ENCODE data around the gene TCOF1. TPM values are rescaled to one million over a fixed set of nuclear protein-coding genes. Genes with fewer than 3 reads are reported as not detected.
A peak's percentile ranks its signal among the peaks of the same experiment; 100 is the strongest.

Gene TCOF1
- total RNA-seq, 2 donors from 2014 or later: 28.9 to 58.3 TPM

- TF ChIP-seq POLR2A (IDR thresholded peaks at IDR 0.05): no peak
- TF ChIP-seq POLR2AphosphoS5 (IDR thresholded peaks at IDR 0.05): no peak
- TF ChIP-seq, protein P1, sequence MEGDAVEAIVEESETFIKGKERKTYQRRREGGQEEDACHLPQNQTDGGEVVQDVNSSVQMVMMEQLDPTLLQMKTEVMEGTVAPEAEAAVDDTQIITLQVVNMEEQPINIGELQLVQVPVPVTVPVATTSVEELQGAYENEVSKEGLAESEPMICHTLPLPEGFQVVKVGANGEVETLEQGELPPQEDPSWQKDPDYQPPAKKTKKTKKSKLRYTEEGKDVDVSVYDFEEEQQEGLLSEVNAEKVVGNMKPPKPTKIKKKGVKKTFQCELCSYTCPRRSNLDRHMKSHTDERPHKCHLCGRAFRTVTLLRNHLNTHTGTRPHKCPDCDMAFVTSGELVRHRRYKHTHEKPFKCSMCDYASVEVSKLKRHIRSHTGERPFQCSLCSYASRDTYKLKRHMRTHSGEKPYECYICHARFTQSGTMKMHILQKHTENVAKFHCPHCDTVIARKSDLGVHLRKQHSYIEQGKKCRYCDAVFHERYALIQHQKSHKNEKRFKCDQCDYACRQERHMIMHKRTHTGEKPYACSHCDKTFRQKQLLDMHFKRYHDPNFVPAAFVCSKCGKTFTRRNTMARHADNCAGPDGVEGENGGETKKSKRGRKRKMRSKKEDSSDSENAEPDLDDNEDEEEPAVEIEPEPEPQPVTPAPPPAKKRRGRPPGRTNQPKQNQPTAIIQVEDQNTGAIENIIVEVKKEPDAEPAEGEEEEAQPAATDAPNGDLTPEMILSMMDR (IDR thresholded peaks at IDR 0.05): no peak
- no peaks in the 10 kb centered on the region for H3K4me1 ChIP-seq (replicated peaks)
- intact Hi-C loops (cut with DNase I): no loop called here
- peak overlapping the region in 1 of 2 donors; percentile 95 for H3K27ac ChIP-seq
- DNase-seq (ENCODE audit: low spot score): no peak
- no peaks in the 10 kb centered on the region for H3K9me3 ChIP-seq
- WGBS: 18% methylated on average over 4 of the region's 4 CpGs
- peak overlapping the region; percentile 49 to 71 for H3K4me3 ChIP-seq
- H3K27me3 ChIP-seq (replicated peaks; ENCODE audit: insufficient read depth): no peaks in the 10 kb centered on the region
- peaks cover 31 to 36% of the 10 kb centered on the region in 2 donors for H3K36me3 ChIP-seq
Observed at GRCh38 chr5:150448334-150448733, 90.8 kb downstream of the TCOF1 start.

DNA sequence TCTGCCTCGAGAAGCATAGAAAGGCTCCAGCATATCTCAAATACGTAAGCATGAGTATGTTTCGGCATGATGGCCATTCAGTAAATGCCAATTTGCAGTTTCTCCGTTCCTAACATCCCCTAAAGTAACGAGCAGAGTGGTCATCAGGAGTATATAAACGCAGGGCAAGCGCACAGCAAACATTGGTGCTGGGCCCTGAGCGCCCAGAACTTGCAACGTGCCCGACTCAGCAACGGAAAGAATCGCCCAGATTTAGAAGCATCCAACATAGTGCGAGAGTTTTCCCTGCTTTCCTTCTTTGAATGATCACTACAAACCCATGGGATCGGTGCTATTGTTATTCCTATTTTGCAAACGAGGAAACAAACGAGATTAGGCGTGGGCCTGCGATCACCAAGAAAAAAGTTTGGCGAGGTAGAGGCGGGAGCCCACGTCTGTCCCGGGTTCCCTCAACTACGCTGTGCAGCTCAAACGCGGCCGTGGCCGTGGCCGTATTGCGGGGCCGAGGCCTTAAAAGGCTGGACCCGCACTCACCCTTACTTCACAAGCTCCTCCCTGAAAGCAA, 91.5 kb downstream of the TCOF1 start:
- Histone ChIP-seq H3K4me1 (replicated peaks) (no peaks in the 10 kb centered on the region), H3K9me3 (no peaks in the 10 kb centered on the region), H3K36me3 (peaks cover 27 to 36% of the 10 kb centered on the region in 2 donors), H3K4me3 (peak overlapping the region; percentile 49 to 71), H3K27ac (peak overlapping the region; percentile 93 to 95), H3K27me3 (replicated peaks; ENCODE audit: insufficient read depth) (no peaks in the 10 kb centered on the region)
- no peak for TF ChIP-seq POLR2AphosphoS5 (IDR thresholded peaks at IDR 0.05)
- TF ChIP-seq, protein P1 (IDR thresholded peaks at IDR 0.05): no peak
- TF ChIP-seq POLR2A (IDR thresholded peaks at IDR 0.05): no peak
- intact Hi-C loops (cut with DNase I): no loop called here
- under 1% methylated on average over 31 of the region's 31 CpGs for WGBS
- no peak for DNase-seq (ENCODE audit: low spot score)

Other genes starting within 250 kb of the TCOF1 start
- 100 to 1,000 TPM in 1 of 2 donors, 10 to 100 TPM in 1; 14.5 to 161 TPM for gene PDGFRB, start 201.9 kb upstream of the TCOF1 start, total RNA-seq
- 1 to 10 TPM in 1 of 2 donors, not detected in 1; 3.2 TPM for gene CDX1, start 190.9 kb upstream of the TCOF1 start, total RNA-seq
- gene SLC6A7, start 167.6 kb upstream of the TCOF1 start, total RNA-seq: not detected
- gene CAMK2A, start 67.9 kb upstream of the TCOF1 start, total RNA-seq: 1 to 10 TPM in 1 of 2 donors, under 1 TPM in 1; 0.50 to 1.0 TPM
- gene ARSI, start 54.8 kb upstream of the TCOF1 start, total RNA-seq: 1 to 10 TPM; 1.5 to 1.6 TPM
- 100 to 1,000 TPM; 425 to 612 TPM for gene CD74, start 55.2 kb downstream of the TCOF1 start, total RNA-seq
- gene RPS14, start 92.0 kb downstream of the TCOF1 start, total RNA-seq: 1,000 to 10,000 TPM; 1,708 to 3,672 TPM
- gene NDST1, start 150.4 kb downstream of the TCOF1 start, total RNA-seq: 100 to 1,000 TPM in 1 of 2 donors, 10 to 100 TPM in 1; 65.8 to 175 TPM

Measured in prostate gland (tissue), 2 donors.